ENCODE measurements around the gene LIPC.

DNA sequence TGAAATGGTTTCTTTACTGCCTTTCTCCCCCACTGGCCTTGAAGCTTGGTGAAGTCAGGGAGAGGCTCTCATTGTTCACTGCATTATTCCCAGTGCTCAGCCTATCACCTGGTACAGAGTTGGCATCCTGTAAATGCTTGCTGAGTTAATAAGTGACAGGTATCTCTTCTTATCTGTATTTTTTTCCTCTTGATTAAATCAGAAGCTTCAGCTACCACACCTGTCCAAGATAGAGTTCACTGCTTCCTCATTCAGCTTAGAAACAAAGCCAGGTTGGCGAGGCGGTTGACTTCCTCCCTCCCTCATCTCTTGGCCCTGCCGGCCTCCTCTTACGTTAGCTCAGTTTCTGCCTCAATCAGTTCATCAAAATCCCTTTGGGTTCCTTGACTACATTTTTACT, 142.8 kb downstream of the LIPC start:
- TF ChIP-seq RELA (CRISPR knock-in tag; IDR thresholded peaks at IDR 0.05; ENCODE audit: borderline replicate concordance): no peak
- no peak for TF ChIP-seq MAX (CRISPR knock-in tag; IDR thresholded peaks at IDR 0.05)
- no peak for TF ChIP-seq CTCF (IDR thresholded peaks at IDR 0.05)
- TF ChIP-seq, protein P1, sequence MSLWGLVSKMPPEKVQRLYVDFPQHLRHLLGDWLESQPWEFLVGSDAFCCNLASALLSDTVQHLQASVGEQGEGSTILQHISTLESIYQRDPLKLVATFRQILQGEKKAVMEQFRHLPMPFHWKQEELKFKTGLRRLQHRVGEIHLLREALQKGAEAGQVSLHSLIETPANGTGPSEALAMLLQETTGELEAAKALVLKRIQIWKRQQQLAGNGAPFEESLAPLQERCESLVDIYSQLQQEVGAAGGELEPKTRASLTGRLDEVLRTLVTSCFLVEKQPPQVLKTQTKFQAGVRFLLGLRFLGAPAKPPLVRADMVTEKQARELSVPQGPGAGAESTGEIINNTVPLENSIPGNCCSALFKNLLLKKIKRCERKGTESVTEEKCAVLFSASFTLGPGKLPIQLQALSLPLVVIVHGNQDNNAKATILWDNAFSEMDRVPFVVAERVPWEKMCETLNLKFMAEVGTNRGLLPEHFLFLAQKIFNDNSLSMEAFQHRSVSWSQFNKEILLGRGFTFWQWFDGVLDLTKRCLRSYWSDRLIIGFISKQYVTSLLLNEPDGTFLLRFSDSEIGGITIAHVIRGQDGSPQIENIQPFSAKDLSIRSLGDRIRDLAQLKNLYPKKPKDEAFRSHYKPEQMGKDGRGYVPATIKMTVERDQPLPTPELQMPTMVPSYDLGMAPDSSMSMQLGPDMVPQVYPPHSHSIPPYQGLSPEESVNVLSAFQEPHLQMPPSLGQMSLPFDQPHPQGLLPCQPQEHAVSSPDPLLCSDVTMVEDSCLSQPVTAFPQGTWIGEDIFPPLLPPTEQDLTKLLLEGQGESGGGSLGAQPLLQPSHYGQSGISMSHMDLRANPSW (CRISPR knock-in tag; conservative IDR thresholded peaks at IDR 0.05; ENCODE audit: low read depth): no peak
- no peak for TF ChIP-seq TCF7 (CRISPR knock-in tag; IDR thresholded peaks at IDR 0.05; ENCODE audit: low read depth)
- TF ChIP-seq ZNF423 (CRISPR knock-in tag; IDR thresholded peaks at IDR 0.05): no peak
- TF ChIP-seq, protein P2, sequence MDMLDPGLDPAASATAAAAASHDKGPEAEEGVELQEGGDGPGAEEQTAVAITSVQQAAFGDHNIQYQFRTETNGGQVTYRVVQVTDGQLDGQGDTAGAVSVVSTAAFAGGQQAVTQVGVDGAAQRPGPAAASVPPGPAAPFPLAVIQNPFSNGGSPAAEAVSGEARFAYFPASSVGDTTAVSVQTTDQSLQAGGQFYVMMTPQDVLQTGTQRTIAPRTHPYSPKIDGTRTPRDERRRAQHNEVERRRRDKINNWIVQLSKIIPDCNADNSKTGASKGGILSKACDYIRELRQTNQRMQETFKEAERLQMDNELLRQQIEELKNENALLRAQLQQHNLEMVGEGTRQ (CRISPR knock-in tag; IDR thresholded peaks at IDR 0.05): no peak
- no peak for TF ChIP-seq TEAD1 (CRISPR knock-in tag; IDR thresholded peaks at IDR 0.05)
- TF ChIP-seq ZNF121 (CRISPR knock-in tag; IDR thresholded peaks at IDR 0.05): no peak
- TF ChIP-seq JUN (CRISPR knock-in tag; IDR thresholded peaks at IDR 0.05): no peak
- TF ChIP-seq SP1 (CRISPR knock-in tag; conservative IDR thresholded peaks at IDR 0.05): no peak
